ENCODE measurements around the gene ATP11A. TPM values are rescaled to one million over a fixed set of nuclear protein-coding genes. Genes with fewer than 3 reads are reported as not detected.

The ATP11A gene
- total and polyA plus RNA-seq, 2 donors (not counting 3 experiments of a cell fraction or from before 2014, with no cell fraction given): 16.5 to 88.1 TPM

DNA sequence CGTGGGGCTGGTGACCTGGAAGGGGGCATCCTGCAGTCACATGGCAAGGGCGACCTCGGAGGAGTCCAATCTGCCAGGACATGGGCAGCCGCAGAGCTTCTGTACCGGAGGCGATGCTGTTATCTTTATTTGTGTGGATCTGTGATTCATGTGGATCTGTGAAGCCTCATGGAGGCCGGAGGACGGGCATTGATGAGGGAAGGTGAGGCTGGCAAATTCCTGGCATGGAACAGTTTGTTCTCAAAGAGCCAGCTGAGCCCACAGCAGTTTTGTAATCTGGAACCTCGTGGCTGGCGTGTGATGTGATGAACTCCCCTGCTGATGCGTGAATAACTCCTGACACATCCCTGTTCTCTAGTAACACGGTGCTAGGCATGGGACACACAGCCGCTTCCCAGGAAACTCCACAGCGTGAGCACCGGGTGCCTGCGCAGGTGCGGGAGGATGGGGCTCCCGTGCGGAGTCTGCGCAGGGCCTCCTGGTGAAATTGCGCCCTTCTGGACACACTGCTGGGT is 40.4 kb downstream of the ATP11A start:
- intact Hi-C loops (cut with micrococcal nuclease): no loop called here
- ChIA-PET POLR2A (no interaction called here), CTCF (no interaction called here)
- Histone ChIP-seq H3K27me3 (ENCODE audit: control insufficient read depth in 2 of 2, insufficient read depth in 2 of 2, low read length in 2 of 2) (no peaks in the 10 kb centered on the region), H3K36me3 (ENCODE audit: control insufficient read depth in 2 of 2, extremely low read depth in 1 of 2, insufficient read depth in 2 of 2, low read length in 2 of 2) (no peaks in the 10 kb centered on the region), H3K9ac (replicated peaks; ENCODE audit: extremely low read depth, insufficient read depth, low read length) (no peak overlapping the region), H3K4me3 (replicated peaks in 1 of 3; ENCODE audit: insufficient read depth in 1 of 3, low read depth in 1 of 3, low read length in 3 of 3) (no peak overlapping the region), H4K20me1 (replicated peaks; ENCODE audit: control insufficient read depth, extremely low read depth, insufficient read depth, low read length) (no peaks in the 10 kb centered on the region), H3K79me2 (ENCODE audit: control insufficient read depth, insufficient read depth, low read length) (peaks cover 13% of the 10 kb centered on the region), H3K9me3 (replicated peaks; ENCODE audit: control insufficient read depth, insufficient read depth, low read length) (no peaks in the 10 kb centered on the region), H3K9me1 (replicated peaks; ENCODE audit: control insufficient read depth, extremely low read depth, insufficient read depth, low read length) (no peaks in the 10 kb centered on the region), H3K4me1 (ENCODE audit: control insufficient read depth, extremely low read depth, insufficient read depth, low read length) (peaks cover 4% of the 10 kb centered on the region), H2AFZ (ENCODE audit: low read depth, low read length) (no peak overlapping the region), H3K27ac (ENCODE audit: insufficient read depth, low read depth, low read length) (no peak overlapping the region), H3K4me2 (ENCODE audit: insufficient read depth, low read length) (no peak overlapping the region)
- no peak for TF ChIP-seq POLR2A (IDR thresholded peaks at IDR 0.05; ENCODE audit: low read depth, low read length)
- no peak for TF ChIP-seq POLR2AphosphoS5 (IDR thresholded peaks at IDR 0.05; ENCODE audit: insufficient read depth, low read depth, low read length)
- no peak for TF ChIP-seq EZH2 (IDR thresholded peaks at IDR 0.05; ENCODE audit: borderline replicate concordance, low read depth, low read length, severe bottlenecking)
- no peak for TF ChIP-seq JUN (IDR thresholded peaks at IDR 0.05; ENCODE audit: borderline replicate concordance, insufficient read depth, insufficient read length, low read depth)
- TF ChIP-seq GATA2 (IDR thresholded peaks at IDR 0.05; ENCODE audit: insufficient read depth, insufficient read length, low read depth, low read length): no peak
- TF ChIP-seq, protein P1, sequence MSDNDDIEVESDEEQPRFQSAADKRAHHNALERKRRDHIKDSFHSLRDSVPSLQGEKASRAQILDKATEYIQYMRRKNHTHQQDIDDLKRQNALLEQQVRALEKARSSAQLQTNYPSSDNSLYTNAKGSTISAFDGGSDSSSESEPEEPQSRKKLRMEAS (IDR thresholded peaks at IDR 0.05; ENCODE audit: insufficient read depth, insufficient read length): no peak
- TF ChIP-seq, protein P2, sequence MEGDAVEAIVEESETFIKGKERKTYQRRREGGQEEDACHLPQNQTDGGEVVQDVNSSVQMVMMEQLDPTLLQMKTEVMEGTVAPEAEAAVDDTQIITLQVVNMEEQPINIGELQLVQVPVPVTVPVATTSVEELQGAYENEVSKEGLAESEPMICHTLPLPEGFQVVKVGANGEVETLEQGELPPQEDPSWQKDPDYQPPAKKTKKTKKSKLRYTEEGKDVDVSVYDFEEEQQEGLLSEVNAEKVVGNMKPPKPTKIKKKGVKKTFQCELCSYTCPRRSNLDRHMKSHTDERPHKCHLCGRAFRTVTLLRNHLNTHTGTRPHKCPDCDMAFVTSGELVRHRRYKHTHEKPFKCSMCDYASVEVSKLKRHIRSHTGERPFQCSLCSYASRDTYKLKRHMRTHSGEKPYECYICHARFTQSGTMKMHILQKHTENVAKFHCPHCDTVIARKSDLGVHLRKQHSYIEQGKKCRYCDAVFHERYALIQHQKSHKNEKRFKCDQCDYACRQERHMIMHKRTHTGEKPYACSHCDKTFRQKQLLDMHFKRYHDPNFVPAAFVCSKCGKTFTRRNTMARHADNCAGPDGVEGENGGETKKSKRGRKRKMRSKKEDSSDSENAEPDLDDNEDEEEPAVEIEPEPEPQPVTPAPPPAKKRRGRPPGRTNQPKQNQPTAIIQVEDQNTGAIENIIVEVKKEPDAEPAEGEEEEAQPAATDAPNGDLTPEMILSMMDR (IDR thresholded peaks at IDR 0.05; ENCODE audit: extremely low read depth in 1 of 2, insufficient read depth in 1 of 2, low read depth in 1 of 2, low read length in 2 of 2): no peak
- TF ChIP-seq MYC (IDR thresholded peaks at IDR 0.05; ENCODE audit: low read depth, low read length): no peak
- DNase-seq (ENCODE audit: low read depth, low spot score) (no peak), FAIRE-seq (no peak)
- no TSS peak for BruUV-seq (replicated peaks)
- dilution Hi-C loops (cut with MboI; ENCODE audit: extremely low pct_ligation_motif_present, low sequenced_read_pairs): no loop called here

Measured in endothelial cell of umbilical vein (primary cell).